DMS 273 treated with DMSO at 0.1 percent for 48 hours (cell line): ENCODE measurements around the gene WHRN.
A peak's percentile ranks its signal among the peaks of the same experiment; 100 is the strongest.

Experiments used
- DNase-seq: peaks from one replicate; lab custom pipeline; 2025; lab: John Stamatoyannopoulos, UW

Gene WHRN

DNA sequence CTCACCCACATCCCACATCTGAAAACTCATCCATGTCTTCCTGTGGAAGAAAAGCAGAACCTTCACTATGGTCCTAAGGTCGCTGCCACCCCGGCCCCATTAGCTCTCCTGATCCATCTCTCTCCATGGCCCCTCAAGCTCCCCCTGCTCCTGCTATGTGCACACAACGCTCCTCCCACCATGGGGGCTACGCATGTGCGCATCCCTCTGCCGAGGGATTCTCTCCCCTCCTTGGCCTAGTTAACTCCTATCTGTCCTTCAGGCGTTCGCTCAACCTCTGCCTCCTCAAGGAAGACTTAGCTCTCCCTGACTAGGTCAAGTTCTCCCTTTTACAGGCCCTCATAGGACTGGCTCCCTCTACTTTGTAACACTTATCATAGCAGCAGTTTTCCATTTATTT, 127.3 kb downstream of the WHRN start:
- DNase-seq, result no peak

DNA sequence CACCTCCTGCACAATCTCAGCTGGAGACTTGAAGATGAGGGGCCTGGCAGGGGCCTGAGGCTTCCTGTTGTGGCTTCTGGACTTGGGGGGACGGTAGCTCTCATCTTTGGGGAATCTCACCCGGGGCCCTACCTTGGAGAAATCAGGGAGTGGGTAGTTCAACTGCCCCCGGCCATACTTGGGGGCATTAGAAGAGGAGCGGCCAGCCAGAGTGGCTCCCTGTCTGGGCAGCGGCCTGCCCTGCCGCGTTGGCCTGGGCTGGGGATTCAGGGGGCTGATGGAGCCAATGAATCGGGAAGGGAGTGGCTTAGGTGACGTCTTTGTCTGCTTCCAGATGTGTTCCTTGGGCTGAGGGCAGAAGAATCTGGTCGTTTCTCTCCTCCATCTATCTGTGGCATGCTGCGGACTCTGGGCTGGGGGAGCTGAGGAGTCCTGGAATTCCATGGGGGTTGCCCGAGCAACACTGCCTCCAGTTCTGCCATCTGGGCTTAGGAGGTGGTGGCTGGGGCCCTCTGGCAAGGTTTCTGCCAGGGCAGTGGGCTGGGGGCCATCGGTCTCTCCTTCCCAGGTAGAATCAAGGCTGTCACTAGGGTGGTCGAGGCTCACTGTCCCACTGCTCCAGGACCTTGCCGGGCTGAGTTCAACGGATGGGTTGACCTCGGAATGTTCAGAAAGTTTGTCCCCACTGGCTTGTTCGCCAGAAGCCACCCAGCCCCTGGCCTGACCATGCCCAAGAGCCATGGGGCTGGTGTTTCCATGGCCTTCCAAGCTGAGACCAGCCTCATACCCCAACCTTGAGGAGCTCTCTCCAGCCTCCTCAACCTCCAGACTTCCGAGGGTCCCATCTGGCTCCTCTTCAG, 128.5 kb downstream of the WHRN start:
- DNase-seq, result no peak

DNA sequence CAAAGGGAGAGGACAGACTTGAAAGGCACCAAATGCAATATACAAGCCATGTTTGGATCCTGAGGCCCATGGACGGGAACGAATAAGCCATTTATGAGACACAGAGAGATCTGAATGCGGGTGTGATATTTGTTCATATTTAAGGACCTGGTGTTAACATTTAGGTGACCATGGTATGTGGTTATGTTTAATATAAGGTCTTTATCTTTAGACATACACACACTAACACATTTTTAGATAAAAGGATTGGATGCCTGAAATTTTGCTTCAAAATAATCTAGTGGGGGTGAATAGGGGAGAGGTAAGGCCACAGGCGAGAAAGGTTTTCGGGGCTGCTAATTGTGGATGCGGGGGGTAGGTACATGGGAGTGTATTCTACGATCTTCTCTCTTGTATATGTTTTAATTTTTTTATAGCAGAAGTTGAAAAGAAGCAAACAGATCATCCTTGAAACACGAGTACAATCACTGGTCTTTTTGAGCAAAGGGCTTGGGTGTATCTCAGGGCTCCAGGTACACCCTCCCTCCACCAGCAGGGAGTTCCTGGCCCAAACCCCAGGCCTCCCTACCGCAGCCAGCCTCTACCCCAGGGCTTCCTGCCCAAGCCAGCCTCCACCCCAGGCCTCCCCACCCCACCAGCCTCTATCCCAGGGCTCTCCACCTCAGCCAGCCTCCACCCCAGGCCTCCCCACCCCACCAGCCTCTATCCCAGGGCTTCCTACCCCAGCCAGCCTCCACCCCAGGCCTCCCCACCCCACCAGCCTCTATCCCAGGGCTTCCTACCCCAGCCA, 129.7 kb downstream of the WHRN start:
- DNase-seq, result no peak

DNA sequence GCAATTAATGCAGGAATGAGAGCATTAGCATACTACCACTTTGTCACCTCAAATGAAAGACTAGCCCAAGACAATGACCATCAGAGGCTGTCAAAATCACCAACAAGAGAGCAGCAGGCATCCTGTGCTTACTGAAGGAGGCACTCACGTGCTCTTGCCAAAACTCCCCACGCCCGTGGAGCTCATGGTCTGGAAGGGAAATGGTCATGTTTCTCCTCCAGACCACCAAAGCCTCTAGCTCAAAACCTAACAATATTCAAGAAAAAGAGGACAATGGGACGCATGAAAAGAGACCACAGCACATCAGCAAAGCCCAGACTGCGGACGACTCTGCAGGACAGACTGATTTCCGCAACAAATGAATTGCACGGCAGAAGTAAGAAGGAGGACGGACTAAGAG, 130.3 kb downstream of the WHRN start:
- no peak for DNase-seq

DNA sequence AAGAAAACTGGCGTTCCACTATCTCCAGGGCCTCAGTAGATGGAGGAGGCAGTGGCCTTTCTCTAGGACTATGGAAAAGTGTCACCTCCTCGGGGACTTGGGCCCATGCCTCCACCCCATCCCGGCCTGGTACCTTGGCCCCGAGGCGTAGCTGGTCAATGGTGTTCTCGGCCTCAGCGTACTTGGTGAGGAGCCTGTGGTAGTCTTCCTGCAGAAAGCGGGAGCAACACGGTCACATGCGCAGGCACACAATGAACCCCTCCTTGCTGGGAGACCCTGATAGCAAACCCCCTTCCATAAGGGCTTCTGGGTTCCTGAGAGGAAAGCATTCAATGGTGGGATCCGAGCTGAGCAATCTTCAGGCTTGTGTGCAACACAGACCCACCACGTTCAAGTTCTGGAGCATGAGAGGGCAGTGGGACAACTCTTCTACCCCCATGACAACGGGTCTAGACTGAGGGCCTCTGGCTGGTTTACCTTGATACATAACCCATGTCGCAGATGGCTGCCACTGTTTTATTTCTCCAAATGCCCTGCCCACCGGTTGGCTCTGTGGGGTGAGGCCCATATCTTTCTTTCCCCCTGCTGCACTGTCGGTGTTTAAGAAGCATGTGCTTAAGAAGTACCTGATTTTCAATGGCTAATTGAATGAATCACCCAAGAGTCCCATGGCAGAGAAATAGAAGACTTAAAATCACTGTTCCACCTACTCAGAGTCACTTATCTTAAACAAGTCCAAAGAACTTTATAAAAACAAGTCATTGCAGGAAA, 131.1 kb downstream of the WHRN start:
- no peak for DNase-seq

DNA sequence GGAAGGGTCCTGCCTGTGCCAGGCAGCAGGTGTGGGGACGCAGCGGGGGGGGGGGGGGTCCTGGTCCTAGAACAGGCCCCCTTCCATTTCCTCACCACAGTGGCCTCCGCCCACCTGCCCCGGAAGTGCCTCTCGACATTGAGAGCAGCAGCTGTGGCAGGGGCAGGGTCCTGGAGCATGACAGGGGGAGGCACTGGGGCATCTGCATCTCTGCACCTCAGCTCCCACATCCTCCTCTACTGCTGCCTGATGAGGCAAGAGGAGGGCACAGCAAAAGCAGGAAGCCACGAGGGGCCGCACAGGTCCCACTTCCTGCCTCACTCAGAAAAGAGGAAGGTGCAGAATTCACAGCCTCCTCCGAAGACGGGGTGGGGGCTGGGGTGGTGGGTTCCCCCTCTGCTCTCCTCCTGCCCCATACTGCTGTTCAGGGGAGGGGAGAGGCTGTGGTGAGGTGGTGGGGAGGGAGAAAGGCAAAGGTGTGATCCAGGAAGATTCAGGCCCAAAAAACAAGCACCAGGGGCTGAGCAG, 132.3 kb downstream of the WHRN start:
- no peak for DNase-seq

DNA sequence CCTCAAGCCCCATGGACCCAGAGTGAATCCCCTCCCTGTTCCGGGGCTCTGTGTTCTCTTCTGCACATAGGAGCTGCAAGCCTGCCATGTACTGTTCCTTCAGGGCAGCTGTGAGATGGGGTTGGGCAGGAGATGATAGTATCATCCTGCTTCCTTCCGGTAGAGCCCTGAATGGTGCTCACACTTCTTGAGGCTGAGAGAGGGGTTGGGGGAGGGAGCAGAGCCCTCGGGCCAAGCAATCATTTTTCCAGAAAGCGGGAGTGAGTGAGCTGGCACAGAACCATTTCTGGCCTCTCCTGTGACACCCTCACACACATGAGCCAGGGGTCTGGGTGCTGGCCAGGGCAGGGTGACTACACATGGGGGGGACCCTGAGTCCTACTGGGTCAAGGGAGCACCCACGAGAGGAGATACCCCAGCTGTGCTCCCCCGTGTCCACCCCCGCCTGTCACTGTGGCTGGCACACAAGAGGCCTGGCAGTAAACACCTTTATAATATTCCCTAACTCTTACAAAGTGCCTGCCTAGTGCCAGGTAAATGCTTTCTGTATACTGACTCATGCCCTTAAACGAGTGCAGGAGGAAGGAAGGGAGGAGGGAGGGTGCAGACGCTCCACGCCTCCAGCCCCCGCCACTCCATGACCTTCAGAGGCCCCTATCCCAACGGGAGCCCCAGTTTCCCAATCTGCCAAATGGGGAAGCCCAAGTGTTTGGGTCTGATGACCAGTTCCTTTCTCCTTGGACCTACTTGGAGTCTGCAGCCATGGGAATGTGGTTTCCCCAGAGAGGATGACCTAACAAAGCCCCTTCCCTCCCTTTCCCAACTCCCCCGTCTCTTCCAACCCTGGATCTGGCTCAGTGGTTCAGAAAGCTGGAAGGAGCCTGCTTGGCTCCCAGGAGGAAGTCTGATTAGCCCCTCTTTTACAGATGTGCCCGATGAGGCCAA, 133.0 kb downstream of the WHRN start:
- DNase-seq, result no peak

DNA sequence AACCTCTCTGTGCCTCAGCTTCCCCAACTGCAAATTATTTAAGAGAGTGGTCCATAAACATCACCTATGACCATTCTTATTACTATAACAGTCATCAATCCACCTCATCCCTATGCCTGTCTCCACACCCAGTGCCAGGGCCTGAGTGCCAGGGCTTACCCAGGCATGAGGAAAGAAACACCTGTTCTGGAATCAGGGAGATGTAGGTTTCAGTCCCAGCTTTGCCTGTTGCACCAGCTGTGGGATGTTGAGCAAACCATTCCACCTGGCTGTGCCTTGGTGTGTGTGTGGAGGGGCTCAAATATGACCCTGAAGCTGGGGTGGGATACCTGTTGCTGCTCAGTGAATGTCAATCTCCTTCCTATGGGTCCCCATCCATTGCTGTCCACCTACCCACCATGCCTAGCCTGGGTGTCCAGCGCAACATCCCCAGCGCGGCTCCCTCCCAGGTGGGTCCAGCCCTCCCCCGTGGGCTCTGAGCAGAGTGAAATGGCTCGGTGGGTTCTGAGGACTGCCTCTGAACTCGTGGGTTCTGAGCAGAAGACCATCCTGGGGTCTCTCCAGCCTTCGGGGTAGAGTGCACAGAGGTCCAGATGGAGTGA, 133.8 kb downstream of the WHRN start:
- DNase-seq, result no peak

DNA sequence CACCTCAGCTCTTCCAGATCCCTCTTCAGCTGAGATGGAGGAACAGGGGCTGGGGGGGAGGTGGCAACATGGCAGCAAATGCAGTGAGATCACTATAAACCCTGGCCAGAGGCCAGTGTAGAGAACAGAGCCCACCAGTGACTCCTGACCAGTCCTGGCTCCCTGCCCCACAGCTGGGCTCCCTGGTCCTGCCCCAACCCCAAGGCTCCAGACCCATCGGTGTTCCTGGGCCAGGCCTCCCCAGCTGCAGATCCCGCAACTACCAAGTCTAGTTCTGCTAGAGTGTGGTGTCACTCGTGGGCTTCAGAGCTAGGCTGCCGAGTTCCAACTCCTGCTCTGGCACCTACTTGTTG, 134.3 kb downstream of the WHRN start:
- no peak for DNase-seq

DNA sequence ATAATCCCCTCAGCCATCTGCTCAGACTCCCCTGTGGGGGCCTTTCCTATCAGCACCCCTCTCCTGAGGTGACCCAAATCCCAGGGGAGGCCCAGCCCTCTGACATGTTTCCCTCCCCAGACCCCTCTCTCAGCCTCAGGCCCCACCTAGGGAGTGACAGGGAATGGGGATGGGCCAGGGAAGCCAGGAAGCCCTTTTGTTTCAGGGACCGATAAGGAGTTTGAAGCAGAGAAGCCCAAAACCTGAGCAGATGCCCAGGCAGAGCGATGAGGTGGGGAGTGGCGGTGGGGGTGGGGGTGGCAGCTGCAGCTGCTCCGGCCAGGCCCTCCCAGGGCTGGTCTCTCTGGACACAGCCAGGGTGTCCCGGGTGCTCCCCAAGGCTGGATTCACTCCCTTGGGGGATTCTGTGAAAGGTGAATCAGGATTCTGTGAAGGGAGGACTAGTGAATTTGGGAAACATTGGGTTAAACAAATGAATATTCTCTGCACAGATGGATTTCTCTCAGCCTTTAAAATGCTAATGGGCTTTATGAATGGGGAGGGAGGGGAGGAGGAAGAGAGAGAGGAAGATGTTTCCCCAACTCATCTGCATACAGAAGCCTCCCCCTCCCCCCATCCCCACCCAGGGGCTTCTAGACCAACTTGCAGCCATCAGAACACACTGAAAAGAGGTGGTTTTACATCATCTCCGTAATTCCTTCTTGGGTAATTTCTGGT, 134.9 kb downstream of the WHRN start:
- peak; percentile 54 for DNase-seq

DNA sequence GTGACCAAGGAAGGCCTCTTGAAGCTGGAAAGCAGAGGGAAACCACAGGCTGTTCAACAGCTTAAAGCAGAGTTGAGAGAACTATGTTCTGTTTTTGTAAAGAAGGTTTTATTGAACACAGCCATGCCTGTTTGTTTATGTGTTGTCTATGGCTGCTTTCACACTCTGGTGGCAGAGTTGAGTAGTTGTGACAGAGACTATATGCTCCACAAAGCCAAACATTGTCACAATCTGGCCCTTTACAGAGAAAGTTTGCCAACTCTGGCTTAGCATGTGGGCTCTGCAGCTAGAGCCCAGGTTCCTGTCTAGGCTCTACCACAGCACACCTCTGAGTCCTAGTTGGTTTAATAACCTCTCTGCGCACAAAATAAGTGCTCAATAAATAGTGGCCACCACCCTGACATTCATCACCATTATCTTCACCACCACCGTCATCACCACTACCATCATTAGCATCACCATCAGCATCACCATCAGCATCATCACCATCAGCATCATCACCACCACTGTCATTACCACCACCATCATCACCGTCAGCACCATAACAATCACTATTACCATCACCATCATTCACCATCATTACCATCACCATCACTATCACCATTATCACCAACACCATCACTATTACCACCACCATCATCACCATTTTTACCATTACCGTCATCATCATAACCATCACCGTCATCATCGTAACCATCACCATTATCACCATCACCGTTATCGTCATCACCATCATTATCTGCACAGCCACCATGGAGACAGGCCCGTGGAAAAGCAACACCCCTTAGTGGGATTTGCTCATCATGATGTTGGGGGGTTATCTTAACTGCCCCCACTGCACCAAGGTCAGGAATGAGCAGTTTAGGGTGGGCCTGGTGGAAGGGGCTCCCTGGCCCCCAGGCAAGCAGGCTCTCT, 135.8 kb downstream of the WHRN start:
- DNase-seq, result no peak

DNA sequence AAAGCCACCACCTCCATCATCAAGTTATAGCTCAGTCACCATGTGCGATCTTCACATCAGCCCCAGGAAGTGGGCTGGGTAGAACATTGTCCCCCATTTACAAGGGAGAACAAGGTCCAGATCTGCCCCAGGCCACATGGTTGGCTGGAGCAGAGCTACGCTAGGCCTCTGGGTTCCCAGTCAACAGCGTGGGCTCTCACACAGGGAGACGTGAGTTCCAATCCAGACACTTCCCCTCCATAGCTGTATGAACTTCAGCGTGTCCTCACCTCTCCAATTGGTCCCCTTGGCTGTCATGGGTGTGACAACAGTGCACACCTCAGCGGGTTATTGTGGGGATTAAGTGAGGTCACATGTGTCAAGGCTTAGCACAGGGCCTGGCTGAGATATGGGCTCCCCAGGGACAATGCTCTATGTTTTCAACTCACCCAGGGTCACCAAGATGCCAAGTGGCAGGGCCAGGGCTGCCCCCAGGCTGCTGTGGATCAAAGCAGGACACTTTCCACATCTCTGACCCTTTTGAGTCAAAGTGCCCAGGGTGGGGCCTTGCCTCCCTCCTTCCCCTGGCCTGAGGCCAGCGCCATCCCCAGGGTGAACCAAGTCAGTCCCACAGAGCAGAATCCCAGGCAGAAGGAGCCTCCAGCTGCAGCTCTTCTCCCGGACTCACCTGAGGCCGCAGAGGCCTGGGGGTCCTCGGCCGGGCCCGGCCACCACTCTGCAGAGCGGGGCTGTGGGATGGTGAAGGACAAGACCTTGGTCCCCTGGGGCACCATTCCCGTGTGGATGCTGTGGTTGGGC, 137.3 kb downstream of the WHRN start:
- DNase-seq, result no peak

DNA sequence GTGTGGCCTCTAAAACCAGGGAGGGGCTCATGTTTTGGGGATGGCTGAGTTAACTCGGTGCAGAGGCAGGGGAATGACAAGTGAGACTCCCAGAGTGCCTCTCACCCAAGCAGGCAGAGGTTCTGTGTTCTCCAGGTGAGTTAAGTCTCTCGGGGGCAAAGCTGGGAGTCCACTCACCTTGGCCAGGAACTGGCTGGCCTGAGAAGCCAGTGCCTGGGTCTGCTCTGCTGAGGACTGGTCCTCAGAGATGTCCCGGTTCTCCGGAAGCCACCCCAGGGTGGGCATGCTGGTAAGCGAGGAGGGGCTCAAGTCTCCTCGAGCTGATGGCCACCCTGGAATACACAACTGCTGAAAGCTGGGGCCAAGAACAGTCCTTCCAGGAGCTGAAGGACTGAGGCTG, 137.9 kb downstream of the WHRN start:
- no peak for DNase-seq

DNA sequence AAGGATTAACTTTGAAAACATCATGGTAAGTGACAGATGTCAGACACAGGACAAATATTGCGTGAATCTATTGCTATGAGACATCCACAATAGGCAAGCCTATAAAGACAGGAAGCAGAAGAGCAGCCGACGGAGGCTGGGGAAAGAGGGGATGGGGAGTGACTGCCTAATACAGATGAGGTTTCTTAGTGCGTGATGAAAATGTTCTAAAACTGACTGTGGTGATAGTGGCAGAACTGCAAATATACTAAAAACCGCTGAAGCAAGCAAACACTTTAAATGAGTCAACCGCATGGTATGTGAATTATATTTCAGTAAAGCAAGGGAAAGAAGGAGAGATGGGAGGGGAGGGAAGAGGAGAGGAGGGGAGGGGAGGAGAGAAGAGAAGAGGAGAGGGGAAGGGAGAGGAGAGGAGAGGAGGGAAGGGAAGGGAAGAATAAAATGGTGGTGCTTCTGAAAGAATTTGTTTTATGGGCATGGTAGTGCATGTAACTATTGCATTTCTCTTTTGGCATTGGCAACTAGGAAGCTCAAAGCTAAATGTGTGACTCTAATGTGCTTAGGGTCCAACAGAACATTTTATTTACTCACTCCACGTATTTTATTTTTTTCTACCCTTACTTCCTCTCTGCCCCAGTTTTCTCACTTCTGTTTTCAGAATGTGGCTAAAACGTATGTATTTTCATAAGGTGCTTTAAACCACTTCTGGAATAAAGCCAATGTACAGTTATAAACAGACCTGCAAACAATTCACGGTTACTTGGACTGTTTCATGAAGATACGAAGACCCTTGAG, 138.7 kb downstream of the WHRN start:
- DNase-seq, result no peak

DNA sequence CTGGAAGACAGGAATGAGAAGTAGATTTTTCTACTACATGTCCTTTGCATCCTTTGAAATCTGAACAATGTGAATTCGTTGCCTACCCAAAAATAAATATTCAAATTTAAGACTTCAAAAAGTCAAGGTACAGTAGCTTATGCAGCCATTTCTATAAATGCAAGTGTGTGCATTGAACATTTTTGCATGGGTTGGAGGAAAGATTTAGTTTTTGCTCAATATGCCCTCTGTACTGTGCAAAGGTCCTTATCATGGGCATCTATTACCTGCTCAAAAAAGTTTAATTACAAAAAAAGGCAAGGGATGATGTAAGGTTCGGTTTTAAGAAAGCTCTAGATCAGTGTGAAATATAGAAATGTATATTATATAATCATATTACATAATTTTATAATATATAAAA, 140.1 kb downstream of the WHRN start:
- DNase-seq, result no peak

DNA sequence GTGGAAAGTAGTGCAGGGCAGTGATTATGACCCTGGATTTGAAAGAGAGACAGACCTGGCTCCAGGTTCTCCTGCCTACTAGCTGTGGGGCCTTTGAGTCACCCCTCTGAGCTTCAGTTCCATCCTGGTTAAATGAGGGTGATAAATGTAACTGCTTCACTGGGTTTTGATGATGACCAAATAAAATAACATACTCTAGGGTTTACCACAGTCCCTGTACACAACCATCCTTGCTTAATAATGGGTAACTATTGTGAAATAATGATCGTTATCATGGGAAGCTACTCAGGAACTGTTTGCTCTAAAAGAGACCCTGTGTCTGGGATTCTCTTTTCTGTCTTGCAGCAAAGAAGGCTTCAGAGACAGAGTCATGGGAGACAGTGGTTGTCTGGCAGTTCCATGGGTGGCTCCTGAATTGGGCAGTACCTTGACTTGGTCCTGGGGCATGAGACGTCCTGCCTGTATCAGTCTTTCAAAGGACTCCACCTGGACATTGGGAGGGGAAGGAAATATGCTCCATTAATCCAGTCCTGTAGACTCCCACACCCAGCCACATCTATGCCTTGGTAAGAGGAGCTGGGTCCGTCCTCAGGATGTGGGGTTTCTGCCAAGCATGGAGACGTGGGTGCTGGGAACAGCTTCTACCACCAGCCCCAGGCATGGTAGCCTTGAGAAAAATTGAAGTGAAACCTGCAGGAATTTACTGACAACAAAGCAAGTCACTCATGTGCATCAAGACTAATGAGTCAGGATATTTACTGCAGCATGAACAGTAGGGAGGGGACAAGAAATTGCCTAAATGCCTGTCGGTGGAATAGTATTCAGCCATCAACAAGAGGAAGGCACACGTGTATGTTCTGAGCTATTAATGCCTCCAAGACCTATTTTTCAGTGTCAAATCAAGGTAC, 140.9 kb downstream of the WHRN start:
- DNase-seq, result no peak
